Kidney (tissue), 14 donors: Measurements from ENCODE around the gene MPHOSPH9. TPM values are rescaled to one million over a fixed set of nuclear protein-coding genes. Genes with fewer than 3 reads are reported as not detected.
"Not testable (repeated sequence)": the region's sequence is repeated elsewhere in the genome, so short reads cannot be mapped to it uniquely, and the experiment has no call there.

Source experiments
- DNase-seq, 5 donors: peaks; one replicate each; pipeline ENCODE4 v3.0.0-alpha.2; 2013 to 2020
- FAIRE-seq: peaks from 2 replicates; lab custom pipeline; 2012; peaks lifted over from hg19 to GRCh38; lab: Jason Lieb, UNC
- H3K27ac ChIP-seq, 2 donors: one replicate each; pipeline ENCODE4 v1.7.0; 2013; ENCODE audit warnings: low read depth in 2 of 2, low read length in 2 of 2, inconsistent platforms in 1 of 2
- H3K27me3 ChIP-seq: one replicate; pipeline ENCODE4 v1.7.1; 2013; ENCODE audit warnings: low read length, inconsistent platforms; ENCODE audit not compliant: control insufficient read depth, insufficient read depth
- H3K36me3 ChIP-seq, 3 donors: one replicate each; pipeline versions ENCODE4 v1.7.0 to v1.7.1; 2013; ENCODE audit warnings: low read length in 3 of 3, control low read depth in 1 of 3, inconsistent platforms in 1 of 3; ENCODE audit not compliant: insufficient read depth in 3 of 3, control insufficient read depth in 2 of 3
- H3K4me1 ChIP-seq, 3 donors: one replicate each; pipeline versions ENCODE4 v1.7.0 to v1.7.1; 2013; ENCODE audit warnings: low read length in 3 of 3, inconsistent platforms in 1 of 3, low read depth in 1 of 3; ENCODE audit not compliant: control insufficient read depth in 2 of 3, insufficient read depth in 2 of 3
- H3K4me3 ChIP-seq, 3 donors: one replicate each; pipeline versions ENCODE4 v1.7.0 to v1.8.1; 2013; ENCODE audit warnings: low read length in 3 of 3, control low read depth in 1 of 3, inconsistent platforms in 1 of 3
- H3K9ac ChIP-seq, 3 donors: one replicate each; pipeline versions ENCODE4 v1.7.0 to v1.7.1; 2013; ENCODE audit warnings: low read length in 3 of 3, control low read depth in 1 of 3, inconsistent platforms in 1 of 3
- H3K9me3 ChIP-seq, 3 donors: one replicate each; pipeline versions ENCODE4 v1.7.0 to v1.7.1; 2013; ENCODE audit warnings: low read length in 3 of 3, control low read depth in 1 of 3, inconsistent platforms in 1 of 3; ENCODE audit not compliant: control insufficient read depth in 2 of 3, insufficient read depth in 1 of 3
- intact Hi-C: fragments of 100-400 bp; cut with DNase I; formaldehyde crosslinking; loops from one replicate; pipeline ENCODE4 v1.11.1; 2022
- polyA plus RNA-seq: library from polyadenylated mRNA; stranded (reverse); fragments of 350-450 nt; fragmentation: Illumina TruSeq; extraction: RNeasy Lipid Tissue Mini Kit (QIAGEN cat#74804); gene quantifications from one replicate; pipeline ENCODE4 v1.2.3, GENCODE V29; 2014; ENCODE audit warnings: low read depth, low replicate concordance; ENCODE audit not compliant: insufficient read depth
- total RNA-seq: library from RNA; stranded (reverse); fragmentation: NEBNext Ultra II Directional; extraction: Animal tissue kit (Norgen Biotek cat#: 25700); gene quantifications from one replicate; pipeline ENCODE4 v1.2.1, GENCODE V29; 2021
- TF ChIP-seq, protein P1 (sequence below): IDR thresholded peaks from 3 replicates; pipeline ENCODE4 v1.5.1; 2012; ENCODE audit warnings: mild to moderate bottlenecking, moderate library complexity, borderline replicate concordance; ENCODE audit not compliant: insufficient read depth; ENCODE audit errors: extremely low read depth
- donor health status: control.
- donor health status: control.
- donor health status: control.
- donor health status: control.
- donor health status: control.
- donor health status: DM: yes; HTN: yes; CAD: no.
- donor health status: Normal renal cell carcinoma (clear cell type).

The MPHOSPH9 gene
- total and polyA plus RNA-seq, 2 donors from 2014 or later, result 7.2 to 25.2 TPM

DNA sequence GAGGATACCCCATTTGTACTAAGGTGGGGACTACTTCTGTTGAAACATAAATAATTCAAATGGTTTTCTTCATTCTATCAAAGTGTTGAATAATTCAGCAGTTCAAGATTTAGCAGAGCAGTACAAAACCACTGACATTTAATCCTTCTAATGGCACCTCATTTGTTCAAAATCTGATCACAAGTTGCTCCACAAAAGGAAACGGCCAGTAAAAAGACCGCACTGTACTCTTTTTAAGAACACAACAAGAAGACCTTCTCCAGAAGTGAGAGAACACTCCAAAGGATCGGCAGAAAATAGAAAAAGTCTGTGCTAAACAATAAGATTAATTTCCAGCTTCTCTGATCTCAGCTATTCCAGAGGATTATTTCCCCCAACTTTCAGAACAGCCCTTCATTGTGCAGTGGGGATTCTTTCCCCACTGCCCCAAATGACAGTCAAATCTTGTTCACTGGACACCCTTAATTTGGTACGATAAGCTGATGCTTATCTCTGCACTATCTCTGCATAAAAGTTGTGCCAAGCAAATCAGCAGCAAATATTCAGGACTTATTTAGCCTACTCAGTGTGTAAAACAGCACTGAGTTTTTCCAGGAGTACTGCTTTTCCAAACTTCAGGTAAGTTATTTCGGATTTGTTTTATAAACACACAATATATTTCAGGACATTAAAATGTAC, 5.2 kb downstream of the MPHOSPH9 start:
- Histone ChIP-seq H3K27ac (no peak overlapping the region), H3K4me1 (peaks cover 0 to 5% (median 5%) of the 10 kb centered on the region in 3 donors), H3K36me3 (peaks cover 0 to 6% (median 0%) of the 10 kb centered on the region in 3 donors), H3K9me3 (no peaks in the 10 kb centered on the region), H3K9ac (no peak overlapping the region), H3K27me3 (no peaks in the 10 kb centered on the region), H3K4me3 (no peak overlapping the region)
- intact Hi-C loops, result no loop called here
- TF ChIP-seq, protein P1, sequence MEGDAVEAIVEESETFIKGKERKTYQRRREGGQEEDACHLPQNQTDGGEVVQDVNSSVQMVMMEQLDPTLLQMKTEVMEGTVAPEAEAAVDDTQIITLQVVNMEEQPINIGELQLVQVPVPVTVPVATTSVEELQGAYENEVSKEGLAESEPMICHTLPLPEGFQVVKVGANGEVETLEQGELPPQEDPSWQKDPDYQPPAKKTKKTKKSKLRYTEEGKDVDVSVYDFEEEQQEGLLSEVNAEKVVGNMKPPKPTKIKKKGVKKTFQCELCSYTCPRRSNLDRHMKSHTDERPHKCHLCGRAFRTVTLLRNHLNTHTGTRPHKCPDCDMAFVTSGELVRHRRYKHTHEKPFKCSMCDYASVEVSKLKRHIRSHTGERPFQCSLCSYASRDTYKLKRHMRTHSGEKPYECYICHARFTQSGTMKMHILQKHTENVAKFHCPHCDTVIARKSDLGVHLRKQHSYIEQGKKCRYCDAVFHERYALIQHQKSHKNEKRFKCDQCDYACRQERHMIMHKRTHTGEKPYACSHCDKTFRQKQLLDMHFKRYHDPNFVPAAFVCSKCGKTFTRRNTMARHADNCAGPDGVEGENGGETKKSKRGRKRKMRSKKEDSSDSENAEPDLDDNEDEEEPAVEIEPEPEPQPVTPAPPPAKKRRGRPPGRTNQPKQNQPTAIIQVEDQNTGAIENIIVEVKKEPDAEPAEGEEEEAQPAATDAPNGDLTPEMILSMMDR, result no peak
- FAIRE-seq, result no peak
- no peak for DNase-seq

GRCh38 chr12:123225443-123225842, 7.5 kb downstream of the MPHOSPH9 start:
- FAIRE-seq (no peak), DNase-seq (no peak)
- no peaks in the 10 kb centered on the region for H3K9me3 ChIP-seq
- TF ChIP-seq, protein P1, result no peak
- no peaks in the 10 kb centered on the region for H3K4me1 ChIP-seq
- intact Hi-C loops, result no loop called here
- no peaks in the 10 kb centered on the region for H3K27me3 ChIP-seq
- peaks cover 0 to 15% (median 3%) of the 10 kb centered on the region in 3 donors for H3K36me3 ChIP-seq
- H3K27ac ChIP-seq, result no peak overlapping the region
- H3K9ac ChIP-seq, result no peak overlapping the region
- H3K4me3 ChIP-seq, result no peak overlapping the region

DNA sequence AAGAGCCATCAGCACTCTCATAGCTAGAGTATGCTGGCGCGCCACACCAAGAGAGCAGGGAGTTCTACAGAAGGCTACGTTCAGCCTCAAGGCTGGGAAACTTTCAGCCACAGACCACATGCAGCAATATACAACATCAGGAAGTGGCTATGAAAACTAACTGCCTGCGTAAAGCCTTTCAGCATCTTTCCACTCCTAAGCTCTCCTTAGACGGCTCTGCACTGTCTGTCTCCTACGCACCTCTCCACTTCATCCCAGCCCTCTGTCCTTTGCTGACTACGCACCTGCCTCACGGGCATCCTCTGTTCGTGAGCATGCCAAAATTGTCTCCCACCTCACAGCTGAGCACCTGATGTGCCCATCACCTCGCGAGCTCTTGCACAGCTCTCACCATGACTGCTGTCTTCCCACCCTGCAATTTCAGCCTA, 9.7 kb downstream of the MPHOSPH9 start:
- TF ChIP-seq, protein P1, result no peak
- Histone ChIP-seq H3K27me3 (no peaks in the 10 kb centered on the region), H3K4me3 (no peak overlapping the region), H3K4me1 (no peaks in the 10 kb centered on the region), H3K36me3 (peaks cover 0 to 15% (median 3%) of the 10 kb centered on the region in 3 donors), H3K9me3 (no peaks in the 10 kb centered on the region), H3K9ac (no peak overlapping the region), H3K27ac (no peak overlapping the region)
- FAIRE-seq (no peak), DNase-seq (no peak)
- intact Hi-C loops, result no loop called here

DNA sequence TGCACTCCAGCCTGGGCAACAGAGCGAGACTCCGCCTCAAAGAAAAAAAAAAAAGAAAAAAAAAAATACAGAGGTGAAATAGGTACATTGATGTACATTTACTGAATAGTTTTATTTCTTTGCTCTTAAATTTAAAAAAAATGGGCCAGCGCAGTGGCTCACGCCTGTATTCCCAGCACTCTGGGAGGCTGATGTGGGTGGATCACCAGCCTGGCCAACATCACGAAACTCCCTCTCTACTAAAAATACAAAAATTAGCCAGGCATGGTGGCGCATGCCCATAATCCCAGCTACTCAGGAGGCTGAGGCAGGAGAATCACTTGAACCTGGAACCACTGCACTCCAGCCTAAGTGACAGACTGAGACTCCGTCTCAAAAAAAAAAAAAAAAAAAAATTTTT, 25.1 kb downstream of the MPHOSPH9 start:
- FAIRE-seq, DNase-seq, H3K27ac ChIP-seq, H3K4me3 ChIP-seq, H3K4me1 ChIP-seq, H3K9me3 ChIP-seq, H3K27me3 ChIP-seq, H3K36me3 ChIP-seq, H3K9ac ChIP-seq, intact Hi-C loops: not testable (repeated sequence)

DNA sequence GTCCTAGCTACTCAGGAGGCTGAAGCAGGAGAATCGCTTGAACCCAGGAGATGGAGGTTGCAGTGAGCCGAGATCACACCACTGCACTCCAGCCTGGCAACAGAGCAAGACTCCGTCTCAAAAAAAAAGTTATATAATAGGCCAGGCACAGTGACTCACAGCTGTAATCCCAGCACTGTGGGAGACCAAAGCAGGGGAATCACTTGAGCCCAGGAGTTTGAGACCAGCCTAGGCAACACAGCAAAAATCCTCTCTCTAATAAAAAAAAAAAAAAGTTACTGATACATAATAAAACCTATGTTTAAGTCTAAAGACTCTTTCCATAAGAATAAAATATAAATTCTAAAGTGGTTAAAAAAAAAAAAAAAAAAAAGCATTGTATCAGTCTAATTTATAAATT, 26.1 kb downstream of the MPHOSPH9 start:
- H3K9ac ChIP-seq, H3K4me1 ChIP-seq, H3K36me3 ChIP-seq, H3K27me3 ChIP-seq, H3K4me3 ChIP-seq, H3K9me3 ChIP-seq, H3K27ac ChIP-seq, intact Hi-C loops, FAIRE-seq, DNase-seq: not testable (repeated sequence)
